Esophagus squamous epithelium (tissue), 4 donors: ENCODE results near the gene SLCO2B1.

Experiments used
- CTCF ChIP-seq, 6 experiments: fragments of 450-650 bp in 4 of 6; fragments of 200-600 bp in 2 of 6; sonication (generic) in 2 of 6; IDR thresholded peaks; one replicate each; pipeline ENCODE4 v1.5.1; 2016 to 2019; ENCODE audit warnings: antibody characterized with exemption in 6 of 6, mild to moderate bottlenecking in 4 of 6, moderate library complexity in 4 of 6
- POLR2A ChIP-seq, 4 donors: fragments of 450-650 bp; IDR thresholded peaks; one replicate each; pipeline ENCODE4 v1.6.1; 2017; ENCODE audit warnings: antibody characterized with exemption in 4 of 4, mild to moderate bottlenecking in 4 of 4, moderate library complexity in 3 of 4

- TF ChIP-seq CTCF (IDR thresholded peaks at IDR 0.05): no peak
- TF ChIP-seq POLR2A (IDR thresholded peaks at IDR 0.05): no peak
These were observed 15.9 kb downstream of the SLCO2B1 start for GRCh38 chr11:75166791-75167190.
